ENCODE data around the gene CHD2.
"Not testable (repeated sequence)": the region's sequence is repeated elsewhere in the genome, so short reads cannot be mapped to it uniquely, and the experiment has no call there.

The CHD2 gene

DNA sequence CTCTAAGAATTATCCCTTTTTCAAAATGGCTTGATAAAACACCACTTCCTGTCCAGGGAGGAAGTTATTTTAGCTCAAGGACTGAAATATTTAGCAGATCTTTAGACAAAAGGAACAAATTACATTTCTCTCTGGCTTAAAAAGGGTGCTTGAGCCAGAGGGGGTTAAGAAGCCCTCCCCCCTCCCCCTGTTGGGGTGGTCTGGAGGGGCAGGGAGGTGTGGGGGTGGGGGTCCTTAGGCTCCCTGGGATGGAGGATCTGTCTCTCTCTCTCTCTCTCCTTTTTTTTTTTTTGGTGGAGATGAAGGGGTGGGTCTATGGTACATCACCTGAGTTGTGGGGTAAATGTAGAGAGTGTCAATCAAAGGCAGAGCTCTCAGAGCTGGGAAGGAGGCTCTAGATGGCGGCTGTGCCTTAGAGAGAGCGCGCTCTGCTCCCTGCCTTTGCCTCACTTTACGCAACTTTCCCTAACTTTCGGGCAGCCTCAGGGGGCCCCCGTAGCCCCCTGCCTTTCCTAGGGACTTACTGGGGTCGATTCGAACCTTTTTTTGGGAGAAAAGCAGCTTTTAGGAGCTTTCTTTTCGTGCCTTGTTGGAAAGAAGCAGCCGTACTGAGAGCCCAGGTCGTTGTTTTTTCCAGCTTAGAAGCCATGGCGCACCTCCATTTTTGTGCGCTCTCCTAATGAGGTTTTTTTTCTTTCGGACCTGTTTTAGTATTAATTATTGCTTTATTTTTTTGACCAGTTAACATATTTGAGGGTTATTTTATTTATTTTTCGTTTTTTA lies at the start of gene CHD2:
Gene CHD2, plus strand, starts transcription at position 377 of the 783 bp plus-strand sequence. CDS start 914 bp downstream, outside the sequence.
- DNase-seq (ENCODE audit: low spot score), result peak; percentile 67

DNA sequence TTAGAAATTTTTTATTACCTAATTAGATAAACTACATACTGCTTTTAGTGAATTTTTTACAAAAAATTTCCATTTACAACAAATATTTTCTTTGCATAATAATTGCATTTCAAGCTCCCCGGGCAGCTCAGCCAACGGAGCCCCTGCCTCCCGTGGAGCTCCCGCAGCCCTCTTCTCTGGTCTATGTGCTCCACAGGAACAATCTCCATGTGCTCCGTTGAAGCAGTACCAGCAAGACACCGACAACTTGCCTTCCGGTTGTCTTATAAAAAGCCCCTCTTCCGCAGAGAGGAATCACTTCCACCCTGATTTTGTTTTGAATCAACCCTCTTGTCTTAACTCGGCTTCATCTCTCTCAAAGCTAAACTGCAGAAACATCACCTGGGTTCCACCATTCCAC lies 46.9 kb upstream of the CHD2 start:
- DNase-seq (ENCODE audit: low spot score), result no peak

DNA sequence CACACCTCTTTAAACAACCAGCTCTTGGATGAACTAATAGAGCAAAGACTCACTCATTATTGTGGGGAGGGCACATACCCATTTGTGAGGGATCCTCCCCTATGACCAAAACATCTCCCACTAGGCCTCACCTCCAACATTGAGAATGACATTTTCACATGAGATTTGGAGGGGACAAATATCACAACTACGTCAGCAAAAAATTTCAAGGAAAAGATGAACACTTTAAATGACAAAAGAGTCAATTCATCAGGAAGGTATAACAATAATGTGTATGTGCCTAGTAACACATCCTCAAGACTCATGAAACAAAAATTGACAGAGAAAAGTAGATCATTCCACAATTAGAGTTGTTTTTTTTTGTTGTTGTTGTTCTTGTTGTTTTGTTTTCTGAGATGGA lies 38.4 kb upstream of the CHD2 start:
- DNase-seq (ENCODE audit: low spot score), result no peak

DNA sequence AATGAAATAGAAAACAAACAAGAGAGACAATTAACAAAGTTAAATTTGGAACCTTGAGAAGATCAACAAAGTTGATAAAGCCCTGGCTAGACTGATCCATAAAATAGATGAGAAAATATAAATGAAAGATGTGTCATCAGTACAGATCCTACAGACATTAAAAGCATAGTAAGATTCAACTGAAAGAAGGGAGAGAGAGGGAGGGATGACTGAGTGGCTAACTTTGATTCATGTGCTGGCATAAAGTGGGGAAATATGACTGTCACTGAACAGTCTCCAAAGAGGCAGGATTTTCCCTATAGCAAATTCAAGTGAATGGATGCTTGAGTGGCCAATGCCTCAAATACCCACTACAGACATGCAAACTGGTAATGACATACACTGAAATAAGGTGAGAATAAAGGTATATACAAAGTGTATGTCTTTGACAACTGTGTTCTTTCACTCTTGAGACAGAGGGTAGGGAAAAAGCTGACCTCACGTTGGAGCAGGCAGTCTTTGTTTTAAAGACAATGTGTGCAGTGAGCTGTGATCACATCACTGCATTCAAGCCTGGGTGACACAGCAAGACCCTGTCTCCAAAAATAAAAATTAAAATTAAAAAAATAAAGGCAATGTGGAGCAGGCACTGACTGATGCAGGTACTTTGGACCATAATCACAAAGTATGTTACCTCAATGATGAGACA lies 35.9 kb upstream of the CHD2 start:
- no peak for DNase-seq (ENCODE audit: low spot score)

DNA sequence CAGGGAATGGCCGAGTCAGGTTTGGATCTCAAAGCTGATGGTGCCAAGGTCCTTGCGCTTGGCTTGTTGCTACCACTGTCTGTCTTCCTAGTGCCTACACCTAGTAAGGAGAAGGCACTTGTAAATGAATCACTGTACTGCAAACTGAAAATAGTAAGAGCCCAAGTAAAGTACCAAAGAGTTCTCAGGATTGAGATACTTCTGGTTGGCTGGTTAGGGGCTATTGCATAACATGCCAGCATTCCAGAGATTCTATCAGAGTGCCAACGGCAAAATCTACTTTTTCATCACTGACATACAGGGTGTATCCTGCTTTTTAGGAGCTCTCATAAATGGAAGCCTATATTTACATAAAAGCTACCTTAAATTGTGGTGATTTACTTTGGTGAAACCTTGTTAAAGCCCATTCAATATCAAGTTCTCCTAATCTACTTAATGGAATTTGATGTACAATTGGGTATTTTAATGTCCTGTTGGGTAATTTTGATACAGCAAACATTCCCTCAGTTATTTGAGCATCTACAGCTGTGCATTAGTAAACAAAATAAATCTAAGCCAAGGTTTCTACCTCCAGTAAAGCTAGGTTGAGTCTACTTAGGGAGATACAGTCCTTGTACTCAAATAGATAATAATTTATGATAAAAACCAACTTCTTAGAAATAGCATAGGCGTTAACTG lies 30.7 kb upstream of the CHD2 start:
- no peak for DNase-seq (ENCODE audit: low spot score)

DNA sequence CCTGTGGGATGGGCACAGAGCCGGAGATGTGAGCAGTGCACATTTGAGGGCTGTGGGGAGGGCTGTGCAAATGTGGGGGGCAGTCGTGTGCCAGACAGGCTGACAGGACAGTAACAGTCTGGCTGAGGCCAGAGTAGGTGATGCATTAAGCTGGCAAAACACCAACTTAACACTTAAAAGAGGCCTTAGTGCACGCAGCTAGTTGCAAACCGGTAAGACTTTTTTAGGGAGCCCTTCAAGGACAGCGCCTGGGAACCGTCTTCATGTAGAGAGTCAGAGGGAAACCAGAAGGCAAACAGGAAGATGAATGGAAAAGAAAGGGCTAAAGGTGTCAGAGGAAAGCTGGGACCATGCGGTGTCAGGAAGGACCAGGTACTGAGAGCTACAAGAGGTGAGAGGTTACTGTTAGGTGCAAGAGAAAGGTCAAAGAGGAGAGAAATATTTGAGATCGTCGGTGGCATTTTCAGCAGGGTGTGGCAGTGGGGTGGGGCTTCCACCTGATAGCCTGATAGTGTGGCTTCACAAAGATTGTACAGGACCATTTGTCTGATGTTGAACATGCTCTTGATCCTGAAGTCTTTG lies 30.0 kb upstream of the CHD2 start:
- no peak for DNase-seq (ENCODE audit: low spot score)

DNA sequence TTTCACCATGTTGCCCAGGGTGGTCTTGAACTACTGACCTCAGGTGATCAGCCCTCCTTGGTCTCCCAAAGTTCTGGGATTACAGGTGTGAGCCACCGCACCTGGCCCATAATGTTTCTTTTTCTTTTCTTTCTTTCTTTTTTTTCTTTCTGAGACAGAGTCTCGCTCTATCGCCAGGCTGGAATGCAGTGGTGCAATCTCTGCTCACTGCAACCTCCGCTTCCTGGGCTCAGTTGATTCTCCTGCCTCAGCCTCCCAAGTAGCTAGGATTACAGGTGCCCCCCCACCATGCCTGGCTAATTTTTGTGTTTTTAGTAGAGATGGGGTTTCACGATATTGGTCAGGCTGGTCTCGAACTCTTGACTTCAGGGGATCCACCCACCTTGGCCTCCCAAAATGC lies 27.2 kb upstream of the CHD2 start:
- DNase-seq (ENCODE audit: low spot score), result not testable (repeated sequence)

DNA sequence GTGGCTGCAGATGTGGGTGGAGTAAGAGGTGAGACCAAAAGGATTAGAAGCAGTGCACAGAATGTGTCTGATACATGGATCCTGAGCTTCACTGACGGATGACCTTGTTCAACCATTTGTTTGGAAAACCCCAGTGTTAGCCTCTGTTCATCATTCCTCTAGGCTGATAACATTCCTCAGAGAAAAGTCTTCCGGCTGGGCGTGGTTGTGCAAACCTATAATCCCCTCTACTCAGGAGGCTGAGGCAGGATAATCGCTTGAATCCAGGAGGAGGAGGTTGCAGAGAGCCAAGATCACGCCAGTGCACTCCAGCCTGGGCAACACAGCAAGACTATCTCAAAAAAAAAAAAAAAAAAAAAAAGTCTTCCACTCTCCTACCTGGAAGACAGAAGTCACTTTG lies 23.1 kb upstream of the CHD2 start:
- DNase-seq (ENCODE audit: low spot score), result no peak

DNA sequence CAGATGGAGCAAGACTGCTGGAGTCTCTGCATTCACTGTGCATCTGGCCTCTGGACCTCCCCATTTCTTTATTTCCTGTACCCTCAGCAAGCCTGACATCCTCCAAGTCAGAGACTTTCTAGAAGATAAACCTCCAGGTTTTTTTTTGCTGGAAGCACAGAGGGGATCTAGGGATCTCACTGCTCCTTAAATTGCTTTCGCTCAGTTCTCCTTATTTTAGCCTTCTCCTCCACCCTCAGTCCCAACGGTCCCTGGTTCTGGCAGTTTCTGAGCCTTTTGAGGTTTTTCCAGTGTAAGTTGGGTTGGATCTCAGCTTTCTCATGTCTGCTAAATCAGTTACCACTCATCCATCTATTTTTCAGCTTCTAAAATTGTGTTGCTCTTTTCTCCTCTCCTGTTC lies 22.7 kb upstream of the CHD2 start:
- no peak for DNase-seq (ENCODE audit: low spot score)

DNA sequence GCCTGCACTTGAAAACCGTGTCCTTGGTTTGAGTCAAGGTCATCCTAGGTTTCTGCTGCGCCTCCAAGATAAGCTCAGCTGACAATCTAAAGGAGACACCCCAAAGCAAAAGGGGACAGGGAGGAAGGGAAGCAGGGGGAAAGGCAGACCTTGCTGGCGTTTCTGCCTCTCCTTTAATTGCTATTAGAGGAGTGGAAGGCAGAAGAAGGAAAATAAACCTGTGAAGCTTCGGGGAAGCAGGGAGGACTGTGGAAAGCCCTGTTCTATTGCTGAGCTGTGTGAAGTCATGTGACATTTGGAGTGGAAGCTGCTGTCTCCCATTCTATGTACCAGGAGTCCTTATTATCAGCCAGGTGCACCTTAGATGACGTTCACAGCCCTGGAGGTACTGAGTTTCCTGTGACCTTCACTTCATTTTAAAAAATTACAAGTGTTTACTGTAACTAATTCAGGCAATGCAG lies 21.5 kb upstream of the CHD2 start:
- DNase-seq (ENCODE audit: low spot score), result no peak

DNA sequence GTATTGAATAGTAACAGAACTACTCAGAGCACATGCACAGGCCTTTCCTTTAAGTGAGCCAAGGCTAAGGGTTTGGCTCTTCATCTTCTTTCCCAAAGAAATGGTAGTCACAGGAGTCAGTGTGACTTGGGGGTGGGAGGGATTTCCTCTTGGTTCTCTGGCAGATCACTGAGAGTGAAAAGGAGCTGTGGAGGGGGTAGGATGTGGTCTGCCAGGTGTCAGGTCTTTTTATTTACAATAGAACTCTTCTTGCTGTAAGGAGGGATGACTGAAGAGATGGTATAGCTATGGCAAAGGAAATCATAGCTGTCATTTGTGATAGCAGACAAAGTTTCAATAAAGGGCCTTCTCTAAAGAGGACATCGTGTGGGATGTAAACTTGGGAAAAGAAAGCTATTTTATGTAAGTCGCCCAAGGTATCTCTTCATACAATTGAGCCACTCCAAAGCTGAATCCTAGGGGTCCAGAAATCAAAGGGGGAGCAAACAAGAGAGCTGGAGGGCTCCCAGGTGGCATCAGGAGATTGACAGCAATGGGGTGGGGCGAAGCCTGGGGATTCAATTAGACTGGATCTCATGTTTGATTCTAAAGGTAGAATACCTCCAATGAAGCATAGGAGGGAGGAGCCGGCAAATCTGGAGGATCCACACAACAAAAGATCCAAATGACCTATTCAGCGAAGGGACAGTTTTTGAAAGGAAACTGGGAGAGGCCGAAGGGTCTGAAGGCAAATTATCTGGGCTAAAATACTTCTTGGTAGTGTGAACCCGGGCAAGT lies 20.0 kb upstream of the CHD2 start:
- DNase-seq (ENCODE audit: low spot score), result peak; percentile 21

DNA sequence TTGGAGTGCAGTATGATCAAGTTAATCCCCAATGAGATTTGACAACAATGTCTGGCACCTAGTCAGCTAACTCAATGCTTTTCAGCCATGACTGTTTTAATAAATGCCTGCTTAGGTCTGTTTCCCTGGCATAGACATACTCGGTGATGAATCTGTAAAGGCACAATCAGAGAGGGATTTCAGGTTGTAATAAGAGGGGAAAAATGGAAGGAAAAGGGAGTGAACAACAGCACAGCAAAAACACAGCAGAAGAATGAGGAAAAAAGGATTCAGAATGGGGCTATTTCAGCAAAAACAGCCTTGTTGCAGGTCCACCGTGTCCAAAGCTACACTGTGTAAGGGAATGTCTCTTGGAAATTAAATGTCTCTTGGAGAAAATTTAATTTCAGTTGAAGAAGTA lies 19.3 kb upstream of the CHD2 start:
- DNase-seq (ENCODE audit: low spot score), result no peak

DNA sequence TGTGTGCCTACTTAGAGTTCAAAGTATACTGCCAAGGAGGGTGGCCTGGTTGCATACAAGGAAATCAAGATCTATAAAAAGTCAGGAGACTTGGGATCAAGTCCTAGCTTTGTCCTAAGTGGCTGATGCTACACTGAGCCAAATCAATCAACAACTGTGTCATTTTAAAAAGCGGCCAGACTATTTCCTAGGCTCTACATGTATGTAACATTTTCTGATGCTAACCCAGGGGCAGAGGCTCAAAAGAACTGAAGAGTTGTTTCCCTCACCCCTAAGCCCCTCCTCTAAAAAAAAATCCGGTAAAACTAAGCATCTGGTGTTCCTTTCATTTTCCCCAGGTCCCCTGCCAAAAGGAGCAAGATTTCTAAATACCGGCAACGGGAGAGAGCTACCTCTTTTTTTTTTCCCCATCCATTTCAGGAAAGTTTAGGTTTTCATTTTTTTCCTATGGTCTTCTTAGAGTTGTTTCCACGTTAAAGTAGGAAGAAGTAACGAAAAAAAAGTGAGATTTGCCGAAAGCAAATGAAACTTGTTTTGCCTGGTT lies 18.8 kb upstream of the CHD2 start:
- DNase-seq (ENCODE audit: low spot score), result peak; percentile 12

DNA sequence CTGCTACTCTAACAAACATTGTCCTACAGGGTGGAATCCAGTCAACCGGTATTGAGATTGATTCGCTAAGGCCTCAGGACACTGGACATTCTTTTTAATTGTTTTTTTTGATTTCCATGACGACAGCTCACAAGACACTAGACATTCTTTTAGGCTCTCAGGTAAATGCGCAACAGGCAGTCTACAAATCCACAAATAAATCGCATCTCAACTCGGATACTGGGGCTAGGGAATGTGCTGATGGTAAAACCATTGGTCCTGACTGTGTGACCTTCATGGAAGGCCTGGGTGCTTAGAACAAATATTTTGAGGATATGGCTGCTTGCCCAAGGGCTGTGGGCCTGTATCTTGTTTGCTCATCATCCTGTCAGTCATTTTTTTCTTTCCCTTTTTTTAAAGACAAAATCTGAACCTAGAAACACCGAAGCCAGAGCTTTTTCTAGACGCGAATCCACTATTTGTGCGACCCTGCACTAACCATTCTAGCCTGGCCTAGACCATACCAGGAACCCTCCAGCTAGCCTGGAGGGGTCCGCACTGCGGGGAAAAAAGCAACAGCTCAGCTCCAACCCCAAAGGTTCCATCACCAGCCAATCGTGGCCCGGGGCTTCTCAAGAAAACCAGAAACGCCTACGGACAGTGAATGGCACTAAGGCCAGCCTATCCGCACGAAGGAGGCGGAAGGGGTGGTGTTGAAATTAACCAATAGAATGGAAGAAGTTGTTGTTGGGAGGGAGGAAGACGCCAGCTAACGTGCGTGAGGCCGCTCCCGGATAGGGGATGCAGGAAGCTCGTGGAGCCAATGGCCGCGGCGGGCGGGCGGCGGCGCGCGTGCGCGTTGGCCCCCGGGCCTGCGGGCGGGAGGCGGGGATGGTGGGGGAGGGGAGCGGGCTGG lies 18.1 kb upstream of the CHD2 start:
- DNase-seq (ENCODE audit: low spot score), result peak; percentile 99

DNA sequence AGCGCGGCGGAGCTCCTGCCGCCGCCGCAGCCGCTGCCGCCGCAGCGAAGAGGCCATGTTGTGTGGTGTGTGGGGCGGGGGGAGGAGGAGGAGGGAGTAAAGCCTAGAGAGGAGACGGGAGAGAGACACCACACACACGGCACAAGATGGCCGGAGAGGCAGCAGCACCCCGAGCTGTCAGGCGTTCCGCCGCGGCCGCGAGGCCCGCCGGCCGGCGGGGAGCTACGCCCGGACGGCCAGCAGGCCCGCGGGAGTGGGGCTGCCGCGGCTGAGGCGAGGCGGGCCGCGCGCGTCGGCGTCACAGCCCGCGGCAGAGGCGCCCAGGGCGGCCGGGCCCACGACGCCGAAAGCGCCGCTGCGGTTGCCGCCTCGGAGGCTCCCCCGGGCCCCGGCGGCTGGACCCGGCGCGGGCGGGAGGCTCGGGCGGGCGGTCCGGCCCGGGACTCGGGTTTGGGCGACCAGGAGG lies 17.4 kb upstream of the CHD2 start:
- DNase-seq (ENCODE audit: low spot score), result no peak

DNA sequence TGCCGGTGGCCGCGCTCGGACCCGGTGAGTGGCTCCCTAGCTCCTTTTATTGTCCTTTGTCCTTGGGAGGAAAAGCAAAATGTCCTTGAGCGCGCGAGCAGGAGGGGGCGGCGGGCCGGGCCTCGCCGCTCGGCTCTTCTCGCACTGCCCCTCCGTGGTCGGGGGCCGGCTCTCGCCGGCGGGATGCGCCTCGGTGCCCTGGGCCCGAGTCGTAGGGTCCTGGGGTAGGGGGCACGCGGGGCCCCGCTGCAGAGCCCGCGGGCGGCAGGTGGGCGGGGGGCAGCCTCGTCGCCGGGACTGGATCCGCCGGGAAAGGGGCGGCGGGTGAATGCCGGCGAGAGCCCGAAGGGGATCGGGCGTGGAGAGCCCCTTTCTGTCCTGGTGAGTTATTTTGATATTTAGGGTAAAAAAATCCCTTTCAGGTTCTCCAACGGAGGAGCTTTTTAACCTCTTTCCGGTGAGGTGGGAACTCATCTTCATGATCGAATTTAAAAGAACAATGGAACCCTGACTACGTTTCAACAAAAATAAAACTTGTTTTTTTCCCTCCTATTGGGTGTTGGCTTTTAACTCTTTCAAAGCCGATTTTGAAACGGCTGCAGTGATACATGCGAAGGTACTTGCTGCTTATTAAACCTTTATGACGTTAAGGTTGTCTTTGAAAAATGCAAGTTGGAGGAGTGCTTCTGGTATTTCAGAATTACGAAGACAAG lies 16.8 kb upstream of the CHD2 start:
- DNase-seq (ENCODE audit: low spot score), result peak; percentile 76

DNA sequence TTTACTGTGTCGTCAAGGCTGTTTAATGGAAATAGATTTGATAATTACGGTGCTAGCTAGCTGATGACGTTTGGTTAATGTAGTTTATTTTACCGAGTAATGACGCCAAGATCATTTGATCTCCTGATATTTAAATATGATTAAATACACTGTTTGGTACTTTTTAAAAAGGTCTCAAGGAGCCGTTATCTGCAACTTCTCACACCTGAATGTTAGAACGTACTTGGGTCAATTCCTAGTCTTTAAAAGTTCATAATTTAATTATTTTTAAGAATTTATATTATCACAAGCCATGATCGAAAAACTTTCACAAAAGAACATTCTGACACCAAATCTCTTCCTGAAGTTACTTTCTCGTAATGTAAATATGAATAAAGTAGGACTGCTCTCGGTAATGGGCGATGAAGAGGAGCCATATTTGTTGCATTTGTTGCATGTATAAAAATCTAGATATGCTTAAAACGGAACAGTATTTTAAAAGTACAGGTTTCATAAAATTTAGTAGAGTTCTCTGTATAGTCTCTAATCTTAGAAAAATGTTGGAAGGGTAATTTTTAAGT lies 16.2 kb upstream of the CHD2 start:
- DNase-seq (ENCODE audit: low spot score), result peak; percentile 24

DNA sequence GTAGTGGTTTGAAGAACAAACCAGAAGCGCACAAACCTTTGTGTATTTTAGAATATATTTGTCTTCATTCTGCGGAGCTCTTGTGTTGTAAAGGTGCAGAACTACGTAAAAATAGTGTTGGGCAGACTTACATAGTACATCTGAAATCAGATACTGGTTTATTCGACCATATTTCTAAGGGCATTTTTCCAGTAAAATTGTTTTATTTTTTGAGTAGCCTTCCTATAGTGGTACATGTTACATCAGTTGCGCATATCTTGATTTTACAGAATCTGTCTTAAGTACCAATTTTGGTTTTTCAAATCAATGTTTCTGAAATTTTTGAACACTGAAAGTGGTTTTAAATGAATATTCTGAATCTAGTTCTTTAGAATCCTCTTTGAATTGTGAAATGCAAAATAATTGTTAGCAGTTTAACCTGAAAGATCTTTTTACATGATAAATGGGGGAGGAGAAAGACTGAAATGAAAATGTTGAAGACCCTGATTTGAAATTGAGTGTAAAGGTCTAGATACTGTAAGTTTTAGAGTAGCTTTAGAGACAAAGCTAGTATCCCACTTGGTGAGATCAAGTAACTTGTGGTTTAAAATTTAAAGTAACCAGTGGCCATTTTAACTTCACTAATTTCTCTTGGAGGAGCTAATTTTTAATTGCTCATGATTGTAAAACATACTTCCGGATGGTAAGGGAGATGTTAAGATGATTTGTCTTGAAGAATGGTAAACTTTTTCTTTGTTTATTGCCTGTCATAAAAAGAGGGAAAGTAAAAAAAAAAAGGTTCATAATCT lies 15.5 kb upstream of the CHD2 start:
- DNase-seq (ENCODE audit: low spot score), result peak; percentile 50

All from CD4-positive, alpha-beta T cell treated with Interleukin-15 for 4 hours (primary cell).